Caco-2 (cell line): Measurements from ENCODE around the gene SRBD1. TPM values are rescaled to one million over a fixed set of nuclear protein-coding genes. Genes with fewer than 3 reads are reported as not detected.

Experiments used
- BruUV-seq: library from RNA; stranded (reverse); fragments of 400-500 nt; replicated peaks from 2 replicates; lab custom pipeline; 2021; lab: Mats Ljungman, UMichigan
- CTCF ChIA-PET: fragments of 300-600 bp; sonication (Branson Sonifier 250); formaldehyde crosslinking; loops from one replicate; lab custom pipeline; 2022; ENCODE audit warnings: antibody characterized with exemption; lab: Charles Lee
- POLR2A ChIA-PET: fragments of 300-600 bp; sonication (Branson Sonifier 250); formaldehyde crosslinking; loops from one replicate; lab custom pipeline; 2022; ENCODE audit warnings: antibody characterized with exemption; lab: Charles Lee
- DNase-seq, 2 experiments: peaks; one replicate each; pipeline versions ENCODE4 v3.0.0 to v3.0.0-alpha.2; 2020 to 2022
- H3K27me3 ChIP-seq: replicated peaks from 2 replicates; pipeline ENCODE4 v1.6.0; 2011; ENCODE audit warnings: low read length; ENCODE audit not compliant: control insufficient read depth, insufficient read depth
- H3K36me3 ChIP-seq: 2 replicates; pipeline ENCODE4 v1.5.1; 2011; ENCODE audit warnings: low read length; ENCODE audit not compliant: control insufficient read depth, insufficient read depth
- H3K4me1 ChIP-seq: fragments of 250-450 bp; sonication (Bioruptor Pico); 2 replicates; pipeline ENCODE4 v1.5.1; 2020; ENCODE audit warnings: mild to moderate bottlenecking
- H3K4me3 ChIP-seq: 2 replicates; pipeline ENCODE4 v1.5.1; 2011; ENCODE audit warnings: low read depth, mild to moderate bottlenecking, control low read depth, low read length
- H3K9me3 ChIP-seq: fragments of 250-450 bp; sonication (Bioruptor Pico); 2 replicates; pipeline ENCODE4 v1.5.1; 2020; ENCODE audit warnings: mild to moderate bottlenecking, moderate library complexity
- H3K27ac Mint-ChIP-seq: one replicate; pipeline ENCODE4 v1.8.0; 2022; ENCODE audit warnings: mixed read lengths; ENCODE audit not compliant: unreplicated experiment
- H3K27me3 Mint-ChIP-seq: one replicate; pipeline ENCODE4 v1.8.0; 2022; ENCODE audit warnings: mixed read lengths; ENCODE audit not compliant: insufficient read depth, unreplicated experiment
- H3K36me3 Mint-ChIP-seq: one replicate; pipeline ENCODE4 v1.8.0; 2022; ENCODE audit warnings: mild to moderate bottlenecking, mixed read lengths; ENCODE audit not compliant: insufficient read depth, unreplicated experiment
- H3K4me1 Mint-ChIP-seq: one replicate; pipeline ENCODE4 v1.8.0; 2022; ENCODE audit warnings: low read depth, mixed read lengths; ENCODE audit not compliant: unreplicated experiment
- H3K4me3 Mint-ChIP-seq: one replicate; pipeline ENCODE4 v1.8.0; 2022; ENCODE audit warnings: mild to moderate bottlenecking, moderate library complexity, mixed read lengths; ENCODE audit not compliant: unreplicated experiment
- H3K9me3 Mint-ChIP-seq: one replicate; pipeline ENCODE4 v1.8.0; 2022; ENCODE audit warnings: mixed read lengths; ENCODE audit not compliant: unreplicated experiment
- intact Hi-C: fragments of 100-400 bp; cut with micrococcal nuclease; formaldehyde crosslinking; loops from one replicate; pipeline ENCODE4 v1.10.0; 2022; ENCODE audit not compliant: unreplicated experiment
- total RNA-seq: library from RNA; stranded (reverse); gene quantifications from 2 replicates; pipeline ENCODE4 v1.2.3, GENCODE V29; 2022
- TF ChIP-seq, protein P1 (sequence below), 2 experiments: fragments of 200-600 bp in 1 of 2; IDR thresholded peaks; 1 replicate in 1 of 2; 2 replicates in 1 of 2; pipeline versions ENCODE4 v1.5.1 to v1.8.0; 2011 to 2022; ENCODE audit warnings: antibody characterized with exemption in 1 of 2, control low read depth in 1 of 2, inconsistent platforms in 1 of 2, low read depth in 1 of 2, low read length in 1 of 2, mild to moderate bottlenecking in 1 of 2, moderate library complexity in 1 of 2; ENCODE audit not compliant: insufficient read depth in 1 of 2, severe bottlenecking in 1 of 2, unreplicated experiment in 1 of 2

Gene SRBD1
- total RNA-seq, 1 experiment from 2014 or later: 15.8 TPM

GRCh38 chr2:45390861-45391260, 220.2 kb downstream of the SRBD1 start:
- no peaks in the 10 kb centered on the region for H3K9me3 Mint-ChIP-seq

GRCh38 chr2:45390441-45390840, 220.6 kb downstream of the SRBD1 start:
- Mint-ChIP-seq H3K9me3 (no peaks in the 10 kb centered on the region), H3K4me3 (no peak overlapping the region), H3K36me3 (no peaks in the 10 kb centered on the region), H3K4me1 (no peaks in the 10 kb centered on the region), H3K27ac (no peak overlapping the region), H3K27me3 (no peaks in the 10 kb centered on the region)
- no peaks in the 10 kb centered on the region for H3K27me3 ChIP-seq
- CTCF ChIA-PET: no interaction called here
- no peak overlapping the region for H3K4me3 ChIP-seq
- DNase-seq: no peak
- intact Hi-C loops: no loop called here
- no peaks in the 10 kb centered on the region for H3K9me3 ChIP-seq
- BruUV-seq: no TSS peak
- TF ChIP-seq, protein P1, sequence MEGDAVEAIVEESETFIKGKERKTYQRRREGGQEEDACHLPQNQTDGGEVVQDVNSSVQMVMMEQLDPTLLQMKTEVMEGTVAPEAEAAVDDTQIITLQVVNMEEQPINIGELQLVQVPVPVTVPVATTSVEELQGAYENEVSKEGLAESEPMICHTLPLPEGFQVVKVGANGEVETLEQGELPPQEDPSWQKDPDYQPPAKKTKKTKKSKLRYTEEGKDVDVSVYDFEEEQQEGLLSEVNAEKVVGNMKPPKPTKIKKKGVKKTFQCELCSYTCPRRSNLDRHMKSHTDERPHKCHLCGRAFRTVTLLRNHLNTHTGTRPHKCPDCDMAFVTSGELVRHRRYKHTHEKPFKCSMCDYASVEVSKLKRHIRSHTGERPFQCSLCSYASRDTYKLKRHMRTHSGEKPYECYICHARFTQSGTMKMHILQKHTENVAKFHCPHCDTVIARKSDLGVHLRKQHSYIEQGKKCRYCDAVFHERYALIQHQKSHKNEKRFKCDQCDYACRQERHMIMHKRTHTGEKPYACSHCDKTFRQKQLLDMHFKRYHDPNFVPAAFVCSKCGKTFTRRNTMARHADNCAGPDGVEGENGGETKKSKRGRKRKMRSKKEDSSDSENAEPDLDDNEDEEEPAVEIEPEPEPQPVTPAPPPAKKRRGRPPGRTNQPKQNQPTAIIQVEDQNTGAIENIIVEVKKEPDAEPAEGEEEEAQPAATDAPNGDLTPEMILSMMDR (IDR thresholded peaks at IDR 0.05; ENCODE audit: insufficient read depth in 1 of 2, low read depth in 1 of 2, low read length in 1 of 2, severe bottlenecking in 1 of 2, unreplicated experiment in 1 of 2): no peak
- no peaks in the 10 kb centered on the region for H3K4me1 ChIP-seq
- POLR2A ChIA-PET: no interaction called here
- no peaks in the 10 kb centered on the region; the same call in 1 of the 2 replicates for H3K36me3 ChIP-seq

More at GRCh38 chr2:45390861-45391260, 220.2 kb downstream of the SRBD1 start:
- BruUV-seq: no TSS peak
- H3K27ac Mint-ChIP-seq: no peak overlapping the region
- ChIA-PET CTCF (no interaction called here), POLR2A (no interaction called here)
- TF ChIP-seq, protein P1 (IDR thresholded peaks at IDR 0.05; ENCODE audit: insufficient read depth in 1 of 2, low read depth in 1 of 2, low read length in 1 of 2, severe bottlenecking in 1 of 2, unreplicated experiment in 1 of 2): no peak
- H3K4me3 Mint-ChIP-seq: no peak overlapping the region
- Histone ChIP-seq H3K9me3 (no peaks in the 10 kb centered on the region), H3K4me3 (no peak overlapping the region), H3K27me3 (no peaks in the 10 kb centered on the region), H3K36me3 (no peaks in the 10 kb centered on the region; the same call in 1 of the 2 replicates), H3K4me1 (no peaks in the 10 kb centered on the region)
- H3K36me3 Mint-ChIP-seq: no peaks in the 10 kb centered on the region
- intact Hi-C loops: no loop called here
- H3K4me1 Mint-ChIP-seq: no peaks in the 10 kb centered on the region
- H3K27me3 Mint-ChIP-seq: no peaks in the 10 kb centered on the region
- no peak for DNase-seq

DNA sequence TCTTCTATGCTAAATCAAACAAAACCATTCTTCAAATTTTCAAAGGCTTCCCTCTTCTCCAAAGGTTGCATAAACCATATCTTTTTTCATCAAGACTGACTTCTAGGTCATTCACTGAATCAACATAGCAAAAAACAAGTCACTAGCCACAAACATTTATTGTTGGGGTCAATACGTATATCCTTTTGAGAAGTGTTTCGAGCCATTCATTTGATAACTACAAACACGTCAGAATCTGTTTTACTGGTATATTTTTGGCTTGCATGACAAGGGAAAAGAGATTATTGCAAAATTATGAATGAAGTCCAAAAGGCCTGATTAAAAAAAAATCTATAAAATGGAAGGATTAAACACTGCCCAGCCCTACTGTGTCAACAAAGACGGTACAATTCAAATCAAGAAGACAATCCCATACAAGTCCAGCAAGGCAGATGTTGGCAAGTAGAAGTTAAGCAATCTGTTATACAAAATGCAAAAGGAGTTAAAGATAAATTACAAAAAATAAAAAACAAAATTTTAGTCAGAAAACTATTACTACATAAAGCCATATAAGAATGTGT, 222.4 kb downstream of the SRBD1 start:
- Histone ChIP-seq H3K36me3 (no peaks in the 10 kb centered on the region; the same call in 1 of the 2 replicates), H3K4me3 (no peak overlapping the region), H3K4me1 (peaks cover 6% of the 10 kb centered on the region; the same call in 1 of the 2 replicates), H3K27me3 (no peaks in the 10 kb centered on the region), H3K9me3 (no peaks in the 10 kb centered on the region)
- Mint-ChIP-seq H3K4me3 (no peak overlapping the region), H3K36me3 (no peaks in the 10 kb centered on the region), H3K9me3 (no peaks in the 10 kb centered on the region), H3K27ac (no peak overlapping the region), H3K4me1 (no peaks in the 10 kb centered on the region), H3K27me3 (no peaks in the 10 kb centered on the region)
- BruUV-seq: no TSS peak
- no peak for DNase-seq
- ChIA-PET CTCF (no interaction called here), POLR2A (no interaction called here)
- TF ChIP-seq, protein P1 (IDR thresholded peaks at IDR 0.05; ENCODE audit: insufficient read depth in 1 of 2, low read depth in 1 of 2, low read length in 1 of 2, severe bottlenecking in 1 of 2, unreplicated experiment in 1 of 2): no peak
- intact Hi-C loops: no loop called here
